ENCODE results near the gene HSD17B14. TPM values are rescaled to one million over a fixed set of nuclear protein-coding genes. Genes with fewer than 3 reads are reported as not detected.

Gene HSD17B14
- total and polyA plus RNA-seq, 9 of the 15 experiments (the other 6 are each of a cell fraction or from before 2014, with no cell fraction given) = 0.16 TPM; not detected in 8

- TF ChIP-seq CBFA2T2 (conservative IDR thresholded peaks at IDR 0.05) = no peak
- no peak for TF ChIP-seq ZNF444 (CRISPR knock-in tag; IDR thresholded peaks at IDR 0.05)
- no peak for TF ChIP-seq RBM14 (IDR thresholded peaks at IDR 0.05; ENCODE audit: borderline replicate concordance, insufficient read depth, low read depth, low read length)
- peak; percentile 32; the same call in 1 of the 2 replicates for TF ChIP-seq CHD2 (IDR thresholded peaks at IDR 0.05; ENCODE audit: low read depth, low read length)
- peak; percentile 95 for TF ChIP-seq ATF3 (IDR thresholded peaks at IDR 0.05)
- TF ChIP-seq ATF3 (CRISPR knock-in tag; conservative IDR thresholded peaks at IDR 0.05) = no peak; the same call in 1 of the 2 replicates
- no peak for TF ChIP-seq NCOA1 (IDR thresholded peaks at IDR 0.05; ENCODE audit: low read depth)
- no peak for TF ChIP-seq KLF16 (IDR thresholded peaks at IDR 0.05)
- TF ChIP-seq ZNF347 (CRISPR knock-in tag; IDR thresholded peaks at IDR 0.05; ENCODE audit: low read depth) = no peak
- TF ChIP-seq, protein P1, sequence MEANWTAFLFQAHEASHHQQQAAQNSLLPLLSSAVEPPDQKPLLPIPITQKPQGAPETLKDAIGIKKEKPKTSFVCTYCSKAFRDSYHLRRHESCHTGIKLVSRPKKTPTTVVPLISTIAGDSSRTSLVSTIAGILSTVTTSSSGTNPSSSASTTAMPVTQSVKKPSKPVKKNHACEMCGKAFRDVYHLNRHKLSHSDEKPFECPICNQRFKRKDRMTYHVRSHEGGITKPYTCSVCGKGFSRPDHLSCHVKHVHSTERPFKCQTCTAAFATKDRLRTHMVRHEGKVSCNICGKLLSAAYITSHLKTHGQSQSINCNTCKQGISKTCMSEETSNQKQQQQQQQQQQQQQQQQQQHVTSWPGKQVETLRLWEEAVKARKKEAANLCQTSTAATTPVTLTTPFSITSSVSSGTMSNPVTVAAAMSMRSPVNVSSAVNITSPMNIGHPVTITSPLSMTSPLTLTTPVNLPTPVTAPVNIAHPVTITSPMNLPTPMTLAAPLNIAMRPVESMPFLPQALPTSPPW (CRISPR knock-in tag; IDR thresholded peaks at IDR 0.05) = 0 out of 2 replicates have a peak, but pooled peaks have one; percentile 6
- TF ChIP-seq RBM39 (optimal IDR thresholded peaks at IDR 0.05; ENCODE audit: low read depth, low read length) = no peak
- no peak for TF ChIP-seq SREBF2 (CRISPR knock-in tag; IDR thresholded peaks at IDR 0.05)
- no peak for TF ChIP-seq RFX1 (IDR thresholded peaks at IDR 0.05)
- TF ChIP-seq, protein P2, sequence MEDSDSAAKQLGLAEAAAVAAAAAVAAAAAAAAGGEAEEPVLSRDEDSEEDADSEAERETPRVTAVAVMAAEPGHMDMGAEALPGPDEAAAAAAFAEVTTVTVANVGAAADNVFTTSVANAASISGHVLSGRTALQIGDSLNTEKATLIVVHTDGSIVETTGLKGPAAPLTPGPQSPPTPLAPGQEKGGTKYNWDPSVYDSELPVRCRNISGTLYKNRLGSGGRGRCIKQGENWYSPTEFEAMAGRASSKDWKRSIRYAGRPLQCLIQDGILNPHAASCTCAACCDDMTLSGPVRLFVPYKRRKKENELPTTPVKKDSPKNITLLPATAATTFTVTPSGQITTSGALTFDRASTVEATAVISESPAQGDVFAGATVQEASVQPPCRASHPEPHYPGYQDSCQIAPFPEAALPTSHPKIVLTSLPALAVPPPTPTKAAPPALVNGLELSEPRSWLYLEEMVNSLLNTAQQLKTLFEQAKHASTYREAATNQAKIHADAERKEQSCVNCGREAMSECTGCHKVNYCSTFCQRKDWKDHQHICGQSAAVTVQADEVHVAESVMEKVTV (CRISPR knock-in tag; IDR thresholded peaks at IDR 0.05) = no peak
- TF ChIP-seq, protein P3, sequence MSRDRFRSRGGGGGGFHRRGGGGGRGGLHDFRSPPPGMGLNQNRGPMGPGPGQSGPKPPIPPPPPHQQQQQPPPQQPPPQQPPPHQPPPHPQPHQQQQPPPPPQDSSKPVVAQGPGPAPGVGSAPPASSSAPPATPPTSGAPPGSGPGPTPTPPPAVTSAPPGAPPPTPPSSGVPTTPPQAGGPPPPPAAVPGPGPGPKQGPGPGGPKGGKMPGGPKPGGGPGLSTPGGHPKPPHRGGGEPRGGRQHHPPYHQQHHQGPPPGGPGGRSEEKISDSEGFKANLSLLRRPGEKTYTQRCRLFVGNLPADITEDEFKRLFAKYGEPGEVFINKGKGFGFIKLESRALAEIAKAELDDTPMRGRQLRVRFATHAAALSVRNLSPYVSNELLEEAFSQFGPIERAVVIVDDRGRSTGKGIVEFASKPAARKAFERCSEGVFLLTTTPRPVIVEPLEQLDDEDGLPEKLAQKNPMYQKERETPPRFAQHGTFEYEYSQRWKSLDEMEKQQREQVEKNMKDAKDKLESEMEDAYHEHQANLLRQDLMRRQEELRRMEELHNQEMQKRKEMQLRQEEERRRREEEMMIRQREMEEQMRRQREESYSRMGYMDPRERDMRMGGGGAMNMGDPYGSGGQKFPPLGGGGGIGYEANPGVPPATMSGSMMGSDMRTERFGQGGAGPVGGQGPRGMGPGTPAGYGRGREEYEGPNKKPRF (IDR thresholded peaks at IDR 0.05; ENCODE audit: low read depth, low read length) = no peak
- no peak for TF ChIP-seq HDAC8 (tag; IDR thresholded peaks at IDR 0.05)
- TF ChIP-seq CBFB (CRISPR knock-in tag; IDR thresholded peaks at IDR 0.05) = no peak
- TF ChIP-seq ZNF197 (CRISPR knock-in tag; IDR thresholded peaks at IDR 0.05; ENCODE audit: low read depth) = no peak
- no peak for TF ChIP-seq TAF15 (IDR thresholded peaks at IDR 0.05; ENCODE audit: low read depth, low read length)
- TF ChIP-seq HIVEP1 (CRISPR knock-in tag; IDR thresholded peaks at IDR 0.05) = no peak
- TF ChIP-seq ZKSCAN1 (IDR thresholded peaks at IDR 0.05; ENCODE audit: low read depth, low read length) = no peak
- TF ChIP-seq POLR2AphosphoS2 (IDR thresholded peaks at IDR 0.05; ENCODE audit: low read length) = no peak
These were observed 23.7 kb upstream of the HSD17B14 start (continued) for GRCh38 chr19:48859711-48860572.

All from K562 (cell line).